ENCODE results near the gene BPIFB2.

The BPIFB2 gene

DNA sequence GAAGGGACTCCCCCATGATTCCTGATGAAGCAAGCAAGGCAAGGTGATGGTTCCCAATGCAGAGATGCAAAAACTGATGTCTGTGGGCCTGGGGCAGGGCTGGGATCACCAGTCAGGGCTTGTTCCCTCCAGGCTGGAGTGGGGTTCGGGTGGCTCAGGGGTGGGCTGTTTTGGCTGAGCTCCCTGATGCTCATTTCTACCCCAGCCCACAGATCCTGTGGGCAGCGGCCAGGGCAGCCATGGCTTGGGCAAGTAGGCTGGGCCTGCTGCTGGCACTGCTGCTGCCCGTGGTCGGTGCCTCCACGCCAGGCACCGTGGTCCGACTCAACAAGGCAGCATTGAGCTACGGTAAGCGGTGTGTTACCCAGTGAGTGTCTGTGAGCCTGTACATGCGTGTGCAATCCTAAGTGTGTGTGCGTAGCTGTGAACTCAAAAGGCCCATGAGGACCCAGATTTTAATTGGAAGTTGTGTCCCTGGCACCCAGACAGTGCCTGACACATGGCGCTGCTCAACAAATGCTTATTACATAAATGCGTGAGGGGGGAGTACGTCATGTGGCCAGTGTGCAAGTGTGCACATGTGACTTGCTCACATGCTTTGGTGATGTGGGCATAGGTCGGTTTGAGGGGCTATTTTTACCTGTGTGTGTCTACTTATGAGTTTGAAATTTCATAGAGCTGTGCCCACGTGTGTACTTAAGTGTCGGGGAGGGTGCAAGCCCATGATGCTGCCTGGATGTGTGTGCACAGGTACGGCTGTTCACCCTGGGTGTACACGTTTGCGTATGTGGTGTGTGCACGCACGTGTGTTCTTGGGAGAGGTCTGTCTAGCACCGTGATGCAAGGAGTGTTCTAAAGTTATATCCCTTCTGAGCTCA lies 1.1 kb downstream of the BPIFB2 start:
- no peak for DNase-seq (ENCODE audit: low read depth)

DNA sequence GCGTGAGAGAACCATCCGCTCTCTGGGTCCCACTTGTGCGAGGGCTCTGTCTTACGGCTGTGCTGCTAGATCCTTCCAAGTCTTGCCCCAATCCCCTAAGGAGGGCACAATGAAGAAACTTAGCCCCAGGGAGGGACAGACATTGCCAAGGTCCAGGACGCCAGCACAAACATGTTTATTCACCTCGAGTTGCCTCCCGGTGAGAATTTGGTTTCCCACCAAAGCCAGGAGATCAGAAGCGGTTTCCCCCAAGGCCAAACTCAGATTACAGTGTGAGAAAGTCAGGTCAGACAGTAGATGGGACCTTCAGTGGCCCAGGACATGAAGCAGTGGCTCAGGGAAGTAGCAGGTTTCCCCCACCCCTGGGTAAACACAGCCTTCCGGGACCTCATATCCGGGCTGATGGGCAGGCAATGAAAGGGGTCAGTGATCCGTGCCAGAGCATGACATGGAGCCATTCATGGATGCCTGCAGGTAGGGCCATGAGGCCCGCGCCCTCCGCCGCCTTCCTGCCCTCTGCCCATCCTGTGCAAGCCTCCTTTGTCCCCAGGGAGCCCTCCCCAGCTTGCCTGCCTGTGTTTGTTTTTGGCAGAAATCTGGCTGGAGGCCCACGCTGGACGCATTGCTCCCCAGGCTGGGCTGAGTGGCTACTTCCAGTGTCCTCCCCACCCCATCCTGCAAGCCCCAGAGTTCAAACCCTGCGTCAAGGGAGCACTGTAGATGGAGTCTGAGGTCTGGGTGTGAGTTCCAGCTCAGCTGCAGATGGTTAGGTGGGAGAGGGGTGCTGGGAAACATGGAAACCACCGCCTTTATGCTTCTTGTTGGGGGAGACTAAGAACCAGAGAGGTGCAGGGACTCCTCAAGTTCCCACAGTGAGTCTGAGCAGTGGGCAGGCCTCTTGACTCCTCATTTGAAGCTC lies 2.0 kb downstream of the BPIFB2 start:
- no peak for DNase-seq (ENCODE audit: low read depth)

DNA sequence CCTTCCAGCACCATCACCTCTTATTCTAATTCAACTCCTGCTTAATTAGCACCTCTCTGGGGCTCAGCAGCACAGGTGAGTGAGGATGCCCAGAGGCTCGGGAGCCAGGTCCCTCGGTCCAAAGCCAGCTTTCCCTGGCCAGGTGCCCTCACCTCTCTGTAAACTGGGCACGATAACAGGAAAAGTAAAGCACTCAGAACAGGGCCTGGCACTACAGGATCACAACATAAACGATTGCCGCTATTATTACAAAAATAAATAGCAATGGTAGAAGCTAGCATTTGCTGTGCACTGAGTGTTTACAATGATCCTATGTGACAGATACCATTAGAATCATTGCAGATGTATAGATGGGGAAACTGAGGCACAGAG lies 2.6 kb downstream of the BPIFB2 start:
- no peak for DNase-seq (ENCODE audit: low read depth)

DNA sequence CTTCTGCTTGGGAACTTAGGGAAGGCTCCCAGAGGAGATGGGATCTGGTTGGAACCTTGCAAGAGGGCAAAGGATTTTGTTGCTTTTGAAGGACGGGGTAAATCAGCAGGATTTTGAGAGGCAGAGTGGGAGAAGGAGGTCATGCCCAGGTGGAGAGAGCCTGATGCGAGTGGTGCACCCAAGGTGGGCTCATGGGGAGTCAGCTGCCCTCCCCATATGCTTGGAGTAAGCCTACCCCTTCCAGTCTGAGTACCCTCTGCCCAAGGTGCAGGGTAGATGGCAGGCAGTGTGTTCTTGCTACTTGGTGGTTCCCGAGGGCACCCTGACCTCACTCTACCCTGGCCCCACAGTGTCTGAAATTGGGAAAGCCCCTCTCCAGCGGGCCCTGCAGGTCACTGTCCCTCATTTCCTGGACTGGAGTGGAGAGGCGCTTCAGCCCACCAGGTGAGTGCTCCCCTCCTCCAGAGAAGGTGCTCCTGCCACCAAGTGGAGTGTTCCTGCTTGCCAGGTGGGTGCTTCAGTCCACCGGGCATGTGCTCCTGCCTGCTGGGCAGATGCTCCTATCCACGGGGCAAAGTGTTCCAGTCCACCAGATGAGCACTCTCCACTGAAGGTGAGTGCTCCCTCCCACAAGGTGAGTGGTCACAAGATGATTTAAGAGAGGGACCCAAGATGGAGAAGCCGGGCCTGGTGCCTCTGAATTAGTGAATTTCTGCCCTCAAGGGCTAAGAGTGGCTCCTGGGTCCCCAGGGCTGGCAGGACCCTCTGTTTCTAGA lies 3.4 kb downstream of the BPIFB2 start:
- DNase-seq (ENCODE audit: low read depth): no peak

DNA sequence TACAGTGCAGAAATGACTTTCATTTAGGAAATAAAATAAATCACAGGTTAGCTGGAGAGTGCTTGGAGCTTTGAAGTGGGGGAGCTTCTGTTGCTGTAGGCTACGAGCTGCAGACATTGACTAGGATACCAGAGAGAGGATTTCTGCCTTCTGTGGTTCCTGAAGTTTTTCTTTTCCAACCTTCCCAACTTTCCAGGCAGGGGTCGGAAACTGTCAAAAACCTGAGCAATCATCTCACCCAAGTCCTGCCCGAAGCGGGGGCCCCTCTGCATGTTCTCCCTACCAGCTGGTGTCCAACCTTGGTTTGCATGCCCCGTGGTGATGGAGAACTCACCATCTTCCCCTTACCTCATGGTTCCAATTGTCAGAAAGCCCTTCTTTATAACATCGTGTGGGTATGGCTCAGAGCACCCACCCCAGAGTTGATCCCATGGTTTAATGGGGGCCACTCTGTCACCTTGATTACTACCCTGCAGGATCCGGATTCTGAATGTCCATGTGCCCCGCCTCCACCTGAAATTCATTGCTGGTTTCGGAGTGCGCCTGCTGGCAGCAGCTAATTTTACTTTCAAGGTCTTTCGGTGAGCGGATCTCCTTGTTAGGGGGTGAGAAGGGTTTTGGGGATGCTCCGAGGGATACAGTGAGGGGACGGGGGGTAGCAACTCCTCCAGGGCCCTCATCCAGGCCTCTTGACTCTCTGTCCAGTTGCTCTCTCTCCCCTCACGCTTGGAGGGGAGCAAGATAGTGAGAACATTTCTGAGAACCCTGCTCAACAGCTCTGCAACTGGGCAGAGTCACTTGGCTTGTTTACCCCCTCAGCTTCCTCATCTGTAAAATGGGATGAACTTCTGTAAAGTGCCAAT lies 5.1 kb downstream of the BPIFB2 start:
- DNase-seq (ENCODE audit: low read depth): no peak

DNA sequence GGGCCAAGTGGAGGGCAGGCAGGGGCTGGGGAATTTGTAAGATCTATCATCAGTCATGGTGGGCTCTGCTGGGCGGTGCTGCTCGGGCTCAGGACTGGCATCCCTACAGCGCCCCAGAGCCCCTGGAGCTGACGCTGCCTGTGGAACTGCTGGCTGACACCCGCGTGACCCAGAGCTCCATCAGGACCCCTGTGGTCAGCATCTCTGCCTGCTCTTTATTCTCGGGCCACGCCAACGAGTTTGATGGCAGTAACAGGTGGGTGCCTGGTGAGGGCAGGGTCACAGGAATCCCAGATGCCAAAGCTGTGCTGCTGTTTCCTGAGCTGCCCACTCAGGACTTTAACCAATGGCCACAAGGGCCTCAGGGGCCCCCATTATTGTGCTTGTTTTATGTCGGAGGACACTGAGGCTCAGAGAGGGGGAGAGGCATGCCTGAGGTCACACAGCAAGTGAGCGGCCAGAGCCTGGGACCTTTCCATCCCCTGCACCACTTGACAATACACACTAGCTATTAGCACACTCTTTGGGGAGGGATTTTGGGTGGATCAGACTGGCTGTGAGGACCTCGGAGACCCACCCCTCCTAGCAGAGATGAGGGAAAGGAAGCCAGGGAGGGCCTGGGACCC lies 6.3 kb downstream of the BPIFB2 start:
- no peak for DNase-seq (ENCODE audit: low read depth)

DNA sequence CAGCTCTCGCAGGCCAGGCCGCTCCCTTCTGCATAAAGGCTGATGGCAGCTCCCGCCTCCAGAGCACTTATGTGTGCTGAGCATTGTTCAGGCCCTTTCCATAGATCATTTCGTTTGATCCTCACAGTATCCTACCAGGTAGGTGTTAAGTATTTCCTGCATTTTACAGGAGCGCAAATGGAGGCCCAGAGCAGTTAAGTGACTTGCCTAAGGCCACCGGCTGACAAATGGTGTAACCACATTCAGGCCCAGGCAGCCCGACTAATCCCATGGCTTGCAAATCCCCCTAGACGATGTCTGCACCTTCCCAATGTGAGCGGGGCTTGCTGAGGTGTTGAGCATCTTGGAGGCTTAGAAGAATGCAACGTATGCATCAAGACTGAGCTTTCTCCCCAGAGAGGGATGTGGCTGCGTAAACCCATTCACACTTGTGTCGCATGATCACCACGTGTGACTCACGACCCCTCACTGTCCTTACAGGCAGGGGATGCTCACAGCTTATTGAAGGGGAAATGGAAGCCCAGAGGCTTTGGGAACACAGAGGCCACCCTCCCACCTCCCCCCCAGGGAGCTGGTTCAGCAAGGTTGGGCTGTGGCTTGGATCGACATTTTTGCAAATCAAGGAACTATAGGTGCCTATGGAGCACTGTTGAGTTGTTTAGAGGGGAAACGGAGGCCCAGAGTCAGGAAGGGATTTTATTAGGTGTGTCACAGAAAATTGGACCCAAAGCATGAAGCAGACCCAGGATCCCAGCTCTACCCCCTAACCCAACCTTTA lies 7.0 kb downstream of the BPIFB2 start:
- DNase-seq (ENCODE audit: low read depth): no peak

DNA sequence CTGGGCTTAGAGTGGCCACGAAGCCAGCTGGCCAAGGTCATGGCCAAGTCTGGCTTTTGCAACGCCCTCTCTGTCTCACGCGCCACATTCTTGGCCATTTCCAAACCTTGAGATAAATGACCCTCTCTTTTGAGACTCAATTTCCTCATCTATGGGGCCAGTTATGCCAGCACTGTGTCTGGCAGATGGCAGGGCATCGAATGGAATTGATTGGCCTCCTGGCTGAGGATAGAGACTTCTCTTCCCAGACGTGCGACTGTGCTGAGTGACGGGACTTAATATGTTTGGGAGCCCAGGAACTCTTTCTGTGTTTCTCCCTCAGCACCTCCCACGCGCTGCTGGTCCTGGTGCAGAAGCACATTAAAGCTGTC lies 7.6 kb downstream of the BPIFB2 start:
- no peak for DNase-seq (ENCODE audit: low read depth)

DNA sequence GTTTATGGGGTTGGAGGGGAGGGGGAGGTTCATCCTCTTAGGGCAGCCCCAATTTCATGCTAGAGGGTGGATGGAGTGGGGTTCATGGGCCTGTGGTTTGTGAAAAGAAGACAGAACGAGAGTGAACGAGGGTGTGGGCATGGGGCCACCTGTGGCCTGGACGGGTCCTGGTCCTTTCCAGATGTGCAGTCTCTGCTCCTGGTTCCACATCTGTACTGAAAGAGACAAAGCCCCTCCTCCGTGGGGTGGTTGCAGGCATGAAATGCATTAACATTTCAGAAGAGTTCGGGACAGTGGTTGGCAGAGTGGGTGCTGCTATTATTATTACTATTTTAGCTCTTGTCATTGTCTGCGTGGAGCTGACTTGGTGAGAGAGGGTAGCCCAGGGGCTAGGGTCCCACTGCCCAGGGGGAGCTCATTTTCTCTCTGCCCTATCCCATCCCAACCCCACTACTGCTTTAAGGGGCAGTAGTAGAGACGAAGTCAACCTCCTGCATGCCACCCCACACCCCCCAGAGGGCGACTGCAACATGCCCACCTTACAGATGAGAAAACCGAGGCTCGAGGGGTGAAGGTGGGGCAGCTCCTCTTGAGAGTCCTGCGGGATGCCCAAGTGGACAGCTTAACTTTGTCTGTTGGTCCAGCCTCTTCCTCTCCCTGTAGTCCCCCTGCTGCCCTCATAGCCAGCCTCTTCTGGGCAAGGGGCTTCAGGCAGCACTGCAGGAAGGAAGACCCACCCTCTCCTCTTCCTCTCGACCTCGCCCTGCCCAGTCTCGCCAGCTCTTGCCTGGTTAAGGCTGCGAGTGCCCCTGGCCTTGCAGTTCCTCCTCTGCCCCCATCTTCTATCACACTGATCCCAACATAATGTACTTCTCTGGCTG lies 8.4 kb downstream of the BPIFB2 start:
- DNase-seq (ENCODE audit: low read depth): no peak

DNA sequence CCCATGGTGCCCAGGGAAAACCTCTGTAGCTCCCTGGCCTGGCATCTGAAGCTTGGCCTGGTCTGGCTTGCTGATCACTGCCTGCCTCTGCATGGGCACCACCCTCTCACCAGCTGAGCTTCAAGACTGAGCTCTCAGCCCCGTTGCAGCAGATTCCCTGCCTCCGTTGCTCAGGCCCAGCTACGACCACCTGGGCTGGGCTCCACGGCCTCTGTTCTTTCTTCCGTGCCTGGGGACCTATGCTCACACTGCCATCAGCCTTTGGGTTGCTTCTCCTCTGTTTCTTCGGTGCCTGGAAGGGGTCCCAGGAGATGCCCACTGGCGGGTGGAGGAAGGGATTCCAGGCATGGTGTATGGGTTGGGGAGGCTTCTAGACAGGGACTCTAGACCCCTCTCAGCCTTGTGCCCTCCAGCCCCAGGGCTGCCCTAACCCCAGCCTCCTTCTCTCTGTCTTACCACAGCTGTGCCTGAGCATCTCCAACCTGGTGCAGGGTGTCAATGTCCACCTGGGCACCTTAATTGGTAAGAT lies 9.1 kb downstream of the BPIFB2 start:
- no peak for DNase-seq (ENCODE audit: low read depth)

DNA sequence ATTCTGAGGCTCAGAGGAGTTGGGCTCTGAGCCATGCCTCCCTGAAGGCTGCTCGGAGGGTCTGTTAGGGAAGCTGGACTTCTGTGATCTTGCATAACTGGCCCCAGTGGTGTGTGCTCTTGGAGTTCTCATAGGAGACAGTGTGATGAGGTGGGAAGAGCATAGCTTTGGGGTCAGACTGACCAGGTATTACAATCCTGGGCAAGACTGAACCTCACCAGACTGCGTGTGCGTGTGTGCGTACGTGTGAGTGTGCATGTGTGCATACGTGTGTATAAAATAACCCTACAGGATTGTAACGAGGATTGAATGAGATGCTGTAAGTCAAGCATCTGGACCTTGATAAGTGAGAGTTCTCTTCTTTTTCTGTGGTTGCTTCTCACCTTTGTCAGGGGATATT lies 10.0 kb downstream of the BPIFB2 start:
- DNase-seq (ENCODE audit: low read depth): no peak

DNA sequence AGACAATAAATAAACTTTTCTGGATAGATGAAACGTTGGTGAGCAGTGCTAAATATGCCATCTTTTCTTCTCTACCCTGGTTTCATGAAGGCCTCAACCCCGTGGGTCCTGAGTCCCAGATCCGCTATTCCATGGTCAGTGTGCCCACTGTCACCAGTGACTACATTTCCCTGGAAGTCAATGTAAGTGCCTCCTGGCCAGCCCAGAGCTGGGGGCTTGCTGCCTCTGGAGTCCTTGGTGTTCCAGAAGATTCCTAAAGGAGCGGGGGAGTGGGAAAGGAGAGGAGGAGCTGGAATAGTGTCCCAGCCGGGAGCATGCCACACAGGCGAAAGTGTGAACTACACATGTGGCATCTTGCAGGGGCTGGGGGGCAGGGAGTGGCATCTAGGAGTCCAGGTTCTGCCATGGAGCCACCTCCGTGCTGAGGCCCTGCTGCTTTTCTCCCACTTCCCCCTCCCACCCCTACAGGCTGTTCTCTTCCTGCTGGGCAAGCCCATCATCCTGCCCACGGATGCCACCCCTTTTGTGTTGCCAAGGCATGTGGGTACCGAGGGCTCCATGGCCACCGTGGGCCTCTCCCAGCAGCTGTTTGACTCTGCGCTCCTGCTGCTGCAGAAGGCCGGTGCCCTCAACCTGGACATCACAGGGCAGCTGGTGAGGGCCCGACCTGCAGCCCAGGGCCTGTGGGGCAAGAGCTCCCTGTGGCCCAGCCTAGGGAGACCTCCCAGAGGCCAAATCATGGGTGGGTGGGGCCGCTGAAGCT lies 10.8 kb downstream of the BPIFB2 start:
- no peak for DNase-seq (ENCODE audit: low read depth)

DNA sequence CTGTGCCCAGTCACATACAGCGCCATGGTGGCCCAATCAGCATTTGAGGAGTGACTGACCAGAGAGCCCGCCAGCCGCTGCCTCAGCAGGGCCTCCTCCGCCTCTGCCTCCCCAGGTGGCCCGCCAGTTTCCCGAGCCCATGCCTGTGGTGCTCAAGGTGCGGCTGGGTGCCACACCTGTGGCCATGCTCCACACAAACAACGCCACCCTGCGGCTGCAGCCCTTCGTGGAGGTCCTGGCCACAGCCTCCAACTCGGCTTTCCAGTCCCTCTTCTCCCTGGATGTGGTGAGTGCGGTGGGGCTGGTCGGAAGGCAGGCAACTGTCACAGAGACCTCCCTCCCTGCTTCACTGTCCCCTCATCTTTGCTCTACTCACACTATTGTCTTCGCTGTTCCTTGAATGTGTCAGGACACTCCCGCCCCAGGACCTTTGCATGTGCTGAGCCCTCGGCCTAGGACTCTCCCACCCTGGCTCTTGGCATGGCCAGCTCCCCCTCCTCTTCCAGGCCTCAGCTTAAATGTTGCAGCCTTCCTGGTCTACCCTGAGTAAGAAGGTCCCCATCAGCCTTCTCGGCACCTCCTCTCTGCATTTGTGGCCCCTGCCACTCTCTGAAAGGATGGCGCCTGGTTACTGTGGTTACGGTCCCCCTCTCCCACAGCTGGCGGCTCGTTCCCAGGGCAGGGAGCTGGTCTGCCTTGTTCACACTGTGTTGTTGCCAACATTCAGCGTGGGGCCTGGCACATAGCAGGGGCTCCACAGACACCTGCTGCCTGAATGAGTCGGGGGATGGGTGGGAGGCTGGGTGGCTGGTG lies 12.2 kb downstream of the BPIFB2 start:
- DNase-seq (ENCODE audit: low read depth): no peak

DNA sequence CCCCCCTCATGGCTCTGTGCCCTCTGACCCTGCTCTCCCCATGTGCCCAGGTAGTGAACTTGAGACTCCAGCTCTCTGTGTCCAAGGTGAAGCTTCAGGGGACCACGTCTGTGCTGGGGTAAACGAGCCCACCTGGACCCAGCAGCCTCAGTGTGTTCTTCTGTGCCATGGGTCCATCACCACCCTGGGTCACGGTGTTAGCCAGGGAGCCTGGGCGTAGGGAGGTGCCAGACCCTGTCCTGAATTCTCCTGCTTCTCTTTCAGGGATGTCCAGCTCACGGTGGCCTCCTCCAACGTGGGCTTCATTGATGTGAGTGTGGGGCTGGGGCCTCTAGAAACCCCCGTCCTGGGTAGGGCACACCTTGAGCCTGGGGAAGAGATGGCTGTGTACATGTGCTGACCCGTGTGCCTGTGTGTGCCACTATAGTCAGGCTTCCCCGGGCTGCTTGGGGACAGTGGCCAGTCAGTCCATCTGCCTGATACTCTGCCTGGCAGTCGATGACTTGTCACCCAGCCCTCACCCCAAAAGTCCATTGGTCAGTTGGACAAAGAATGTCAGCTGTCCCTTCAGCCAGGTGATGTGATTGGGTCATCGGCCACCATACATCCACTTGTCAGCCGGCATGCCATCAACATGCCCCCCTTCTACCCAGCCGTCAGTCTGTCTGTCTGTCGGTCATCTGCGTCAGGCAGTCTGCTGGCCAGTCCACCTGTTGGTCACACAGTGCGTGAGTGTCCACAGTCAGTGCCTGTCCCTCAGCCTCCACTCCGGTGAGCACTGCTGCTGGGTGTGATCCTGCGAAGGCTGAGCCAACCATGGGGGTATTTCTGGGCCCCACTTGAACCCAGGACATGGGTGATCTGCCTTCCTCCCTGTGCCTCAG lies 13.0 kb downstream of the BPIFB2 start:
- DNase-seq (ENCODE audit: low read depth): no peak

DNA sequence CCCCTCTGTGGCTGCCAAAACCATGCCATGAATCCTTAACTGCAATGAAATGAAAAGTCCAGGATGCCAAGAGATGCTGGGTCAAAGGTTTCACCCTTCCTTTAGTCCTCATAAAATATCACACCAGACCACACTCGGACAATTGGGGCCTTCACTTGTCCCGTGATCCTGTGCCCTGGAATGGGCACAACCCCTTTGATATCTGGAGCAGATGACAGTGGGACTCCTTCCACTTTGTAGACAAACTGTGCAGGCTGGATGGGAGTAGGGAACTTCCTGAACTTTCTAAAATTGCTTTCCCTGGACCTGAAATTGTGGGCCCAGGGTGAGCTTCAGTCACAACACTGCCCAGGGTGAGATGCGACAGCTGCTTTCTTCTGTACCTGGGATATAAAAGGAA lies 14.4 kb downstream of the BPIFB2 start:
- no peak for DNase-seq (ENCODE audit: low read depth)

DNA sequence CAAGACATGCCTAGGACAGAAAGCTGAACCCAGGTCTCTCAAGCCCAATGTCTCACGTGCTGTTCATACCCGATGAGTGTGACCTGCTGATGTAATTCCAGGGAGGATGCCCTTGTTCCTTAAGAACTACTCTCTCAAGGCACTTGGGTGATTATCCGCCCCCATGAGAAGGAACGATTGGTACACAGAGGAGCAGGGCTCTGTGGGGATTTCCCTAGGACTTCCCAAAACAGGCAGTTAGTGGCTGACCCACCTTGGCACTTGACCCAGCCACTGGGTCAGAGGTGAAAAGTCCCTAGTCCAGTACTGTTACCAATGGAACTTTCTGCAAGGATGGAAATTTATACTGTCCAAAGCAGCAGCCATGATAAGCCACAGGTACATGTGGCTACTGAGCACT lies 14.8 kb downstream of the BPIFB2 start:
- DNase-seq (ENCODE audit: low read depth): no peak
